Fibroblast of skin of left quadriceps (primary cell): ENCODE measurements around the gene VEGFC.

Experiments
- DNase-seq, 2 experiments: peaks; one replicate each; pipeline ENCODE4 v3.0.0-alpha.2; 2013; ENCODE audit warnings: low read depth in 2 of 2

Gene VEGFC

GRCh38 chr4:176762661-176763308, 29.9 kb downstream of the VEGFC start:
- DNase-seq = no peak

DNA sequence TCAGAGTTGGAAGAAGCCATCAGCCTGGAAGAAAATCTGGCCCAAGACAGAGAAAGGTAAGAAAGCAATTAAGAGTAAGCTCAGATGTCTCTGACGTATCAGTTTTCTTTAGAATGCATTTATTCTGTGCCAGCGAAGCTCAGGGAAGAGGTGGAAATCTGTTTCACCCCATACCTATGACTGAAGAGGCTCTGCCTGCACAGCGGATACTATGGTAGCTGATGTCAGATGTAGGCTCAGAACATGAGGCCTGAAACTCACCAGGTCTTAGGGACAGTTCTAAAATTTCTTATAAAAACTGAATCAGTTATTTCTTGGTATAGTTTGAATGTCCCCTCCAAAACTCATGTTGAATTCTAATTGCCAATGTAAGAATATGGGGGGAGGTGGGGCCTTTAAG, 30.9 kb downstream of the VEGFC start:
- no peak for DNase-seq

GRCh38 chr4:176760471-176760870, 32.3 kb downstream of the VEGFC start:
- DNase-seq = no peak

GRCh38 chr4:176758731-176759130, 34.0 kb downstream of the VEGFC start:
- no peak for DNase-seq

- DNase-seq = no peak
Observed at GRCh38 chr4:176758323-176758722, 34.4 kb downstream of the VEGFC start.

DNA sequence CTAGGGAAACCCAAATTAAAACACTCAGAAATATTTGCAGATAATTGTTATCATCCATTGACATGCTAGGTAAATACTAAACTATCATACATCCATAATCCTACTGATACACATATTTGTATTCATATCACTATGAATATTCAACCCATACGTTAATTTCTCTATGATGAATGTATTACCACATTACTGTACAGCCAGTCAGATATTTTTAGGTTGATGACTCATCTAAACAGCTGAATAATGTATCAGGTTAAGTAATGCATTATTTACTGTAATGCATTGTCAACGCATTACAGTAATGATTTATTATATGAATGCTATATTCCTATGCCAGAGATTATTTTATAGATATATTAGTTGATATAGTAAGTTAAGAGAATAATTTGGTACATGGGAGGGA, 37.1 kb downstream of the VEGFC start:
- DNase-seq = peak in 1 of 2 experiments; percentile 28

GRCh38 chr4:176755001-176755400, 37.7 kb downstream of the VEGFC start:
- no peak for DNase-seq

GRCh38 chr4:176753049-176753448, 39.7 kb downstream of the VEGFC start:
- peak; percentile 95 to 96 for DNase-seq

- DNase-seq = no peak
Observed at GRCh38 chr4:176752191-176752749, 40.5 kb downstream of the VEGFC start.

DNA sequence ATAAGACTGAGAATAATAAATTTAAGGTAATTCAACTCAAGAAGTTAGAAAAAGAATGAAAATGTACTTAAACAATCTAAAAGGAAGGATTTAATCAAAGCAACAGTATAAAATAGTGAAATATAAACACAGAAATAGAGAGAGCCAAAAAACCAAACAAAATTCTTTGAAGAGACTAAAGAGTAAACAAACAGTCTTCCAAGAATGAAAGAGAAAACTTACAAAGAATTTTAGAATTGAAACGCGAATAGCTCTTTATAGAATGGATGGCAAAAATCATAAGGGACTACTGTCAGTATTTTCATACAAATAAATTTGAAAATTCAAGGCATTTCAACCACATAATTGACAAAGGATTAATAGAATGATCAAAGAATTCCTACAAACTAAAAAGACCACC, 41.7 kb downstream of the VEGFC start:
- no peak for DNase-seq

- DNase-seq = no peak
Observed at GRCh38 chr4:176746846-176747245, 45.9 kb downstream of the VEGFC start.

DNA sequence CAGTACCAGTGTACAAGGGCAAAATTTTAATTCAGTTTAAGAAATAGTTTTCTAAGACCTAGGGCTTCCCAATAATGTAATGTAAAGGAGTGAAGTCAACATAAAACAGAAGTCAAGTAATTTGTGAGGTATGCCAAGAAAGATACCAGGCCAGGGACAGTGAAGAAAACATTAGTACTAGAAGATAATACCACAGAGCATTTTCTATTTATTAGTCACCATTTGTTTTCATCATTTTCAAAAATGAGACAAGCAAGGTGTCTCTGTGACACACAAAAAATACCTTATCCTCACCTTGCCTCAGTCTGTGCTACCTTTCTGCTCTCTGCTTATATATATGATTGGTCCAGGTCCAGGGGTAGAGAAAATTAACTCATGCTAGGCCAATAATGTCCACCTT, 46.8 kb downstream of the VEGFC start:
- no peak for DNase-seq

GRCh38 chr4:176744091-176744490, 48.6 kb downstream of the VEGFC start:
- no peak for DNase-seq

DNA sequence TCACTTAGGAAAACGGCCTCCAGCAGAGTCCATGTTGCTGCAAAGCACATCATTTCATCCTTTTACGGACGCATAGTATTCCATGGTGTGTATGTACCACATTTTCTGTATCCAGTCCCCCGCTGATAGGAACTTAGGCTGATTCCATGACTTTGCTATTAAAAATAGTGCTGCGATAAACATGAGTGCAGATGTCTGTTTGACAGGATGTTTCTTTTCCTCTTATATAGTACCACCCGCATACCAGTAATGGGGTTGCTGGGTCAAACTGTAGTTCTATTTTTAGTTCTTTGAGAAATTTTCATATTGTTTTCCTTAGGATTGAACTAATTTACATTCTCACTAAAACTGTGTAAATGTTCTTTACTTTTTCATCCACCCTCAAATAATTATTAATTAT, 50.5 kb downstream of the VEGFC start:
- DNase-seq = no peak

GRCh38 chr4:176741253-176741652, 51.5 kb downstream of the VEGFC start:
- DNase-seq = no peak

- DNase-seq = no peak
Observed at GRCh38 chr4:176735300-176735699, 57.4 kb downstream of the VEGFC start.

DNA sequence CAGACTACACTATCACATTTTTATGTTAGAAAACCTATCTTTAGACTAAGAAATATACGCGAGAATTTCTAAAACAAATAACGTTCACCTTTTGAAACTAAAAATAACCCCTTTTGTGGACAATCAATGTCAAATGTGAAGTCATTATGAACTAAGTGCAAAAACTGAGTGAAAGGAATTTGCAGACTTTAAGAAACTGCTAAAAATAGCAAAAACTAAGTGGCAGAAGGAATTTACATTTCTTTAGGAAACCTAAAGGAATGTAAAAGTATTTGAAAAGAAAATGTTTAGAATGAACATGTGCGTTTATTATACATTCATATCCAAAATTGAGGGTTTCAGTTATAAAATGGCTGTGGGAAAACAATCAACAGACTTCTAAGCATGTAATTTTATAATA, 58.3 kb downstream of the VEGFC start:
- no peak for DNase-seq

GRCh38 chr4:176729489-176729888, 63.2 kb downstream of the VEGFC start:
- no peak for DNase-seq

DNA sequence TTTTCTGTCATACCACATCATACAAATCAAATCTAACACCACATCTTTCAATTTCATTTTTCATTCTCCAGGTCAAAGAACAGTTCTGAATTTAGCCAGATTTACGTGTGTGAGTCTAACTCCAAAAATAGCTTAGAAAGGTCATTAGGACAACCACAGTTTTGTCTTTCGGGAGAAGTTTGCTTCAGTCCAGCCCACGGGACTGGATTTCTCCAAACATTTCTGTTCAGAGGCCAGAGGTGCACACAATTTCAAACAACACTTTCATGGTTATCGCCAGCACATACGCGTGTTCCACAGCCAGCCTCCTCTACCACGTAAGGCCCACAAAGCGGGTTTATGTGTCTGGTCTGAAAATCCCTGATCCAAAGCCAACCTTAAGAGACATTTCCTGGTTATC, 65.9 kb downstream of the VEGFC start:
- no peak for DNase-seq

DNA sequence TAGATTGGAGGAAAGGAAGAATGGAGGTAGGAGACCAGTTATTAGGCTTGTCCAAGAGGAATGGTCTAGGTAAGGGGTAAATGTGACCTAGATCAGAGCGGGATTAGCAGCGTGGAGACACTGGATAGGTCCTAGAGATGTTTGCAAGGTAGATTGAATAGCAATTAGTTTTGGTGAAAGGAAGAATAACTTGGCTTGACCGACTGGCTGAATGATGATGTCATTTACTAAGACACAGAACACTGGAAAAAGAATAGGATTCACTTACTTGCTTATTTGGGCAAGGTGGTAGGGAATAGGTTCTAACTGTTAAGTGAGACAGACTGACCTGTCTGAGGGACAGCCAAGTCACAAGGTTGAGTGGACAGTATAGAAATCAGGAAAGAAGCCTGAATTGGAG, 71.3 kb downstream of the VEGFC start:
- no peak for DNase-seq

DNA sequence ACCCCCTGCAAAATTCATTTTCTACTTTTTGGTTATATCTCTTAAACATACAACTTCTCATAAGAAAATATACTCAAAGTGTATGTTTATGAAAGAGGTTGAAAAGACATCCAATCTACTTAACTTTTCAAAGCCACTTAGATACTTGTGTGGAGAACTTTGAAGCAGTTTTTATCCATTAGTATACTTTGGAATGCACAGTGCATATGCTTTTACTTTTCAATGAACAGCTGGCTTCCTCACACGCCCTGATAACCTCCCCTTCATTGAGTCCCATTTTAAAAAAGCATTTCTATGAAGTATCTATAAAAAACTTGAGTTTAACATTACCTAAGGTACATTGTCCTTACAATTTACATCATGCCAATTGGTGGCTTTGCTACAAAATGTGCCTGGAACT, 73.8 kb downstream of the VEGFC start:
- no peak for DNase-seq

GRCh38 chr4:176717237-176717636, 75.5 kb downstream of the VEGFC start:
- no peak for DNase-seq

- DNase-seq = no peak
Observed at GRCh38 chr4:176709417-176709816, 83.3 kb downstream of the VEGFC start.

- DNase-seq = peak; percentile 49 to 51
Observed at GRCh38 chr4:176708771-176709311, 83.9 kb downstream of the VEGFC start.
